ENCODE measurements around the gene SLIT3. TPM values are rescaled to one million over a fixed set of nuclear protein-coding genes. Genes with fewer than 3 reads are reported as not detected.

The SLIT3 gene
- total and polyA plus RNA-seq, 10 of the 15 experiments (the other 5 are each of a cell fraction or from before 2014, with no cell fraction given), result 0.05 TPM; not detected in 9

- DNase-seq (ENCODE audit: low read depth, low spot score), result no peak
- Histone ChIP-seq H3K9me3 (replicated peaks; ENCODE audit: control insufficient read depth, insufficient read depth, low read length) (no peaks in the 10 kb centered on the region), H2AFZ (ENCODE audit: control insufficient read depth, low read depth, low read length) (no peak overlapping the region), H3K4me1 (ENCODE audit: control insufficient read depth, insufficient read depth, low read length) (no peaks in the 10 kb centered on the region), H3K36me3 (ENCODE audit: control insufficient read depth in 2 of 2, insufficient read depth in 2 of 2, low read length in 1 of 2) (no peaks in the 10 kb centered on the region), H3K79me2 (ENCODE audit: control insufficient read depth, insufficient read depth, low read length) (no peaks in the 10 kb centered on the region), H3K4me2 (ENCODE audit: control insufficient read depth, insufficient read depth) (no peak overlapping the region), H3K4me3 (no peak overlapping the region), H3K9ac (ENCODE audit: control insufficient read depth, insufficient read depth, low read length) (no peak overlapping the region), H3K27me3 (replicated peaks in 1 of 2; ENCODE audit: control insufficient read depth in 2 of 2, insufficient read depth in 2 of 2, low read length in 1 of 2) (no peaks in the 10 kb centered on the region; a peak in 1 of 4 replicates), H4K20me1 (ENCODE audit: control insufficient read depth, insufficient read depth) (no peaks in the 10 kb centered on the region), H3K27ac (ENCODE audit: control insufficient read depth, insufficient read depth) (no peak overlapping the region)
- in situ Hi-C loops (cut with MboI), result no loop called here
- TF ChIP-seq IKZF1 (conservative IDR thresholded peaks at IDR 0.05), result no peak
- no peak for TF ChIP-seq RAD51 (IDR thresholded peaks at IDR 0.05)
- no peak for TF ChIP-seq BCL11A (IDR thresholded peaks at IDR 0.05; ENCODE audit: low read depth, low read length)
- SMC1A ChIA-PET (ENCODE audit: uncharacterized antibody, unreplicated experiment), result no interaction called here
- no TSS peak for BruUV-seq (replicated peaks)
- POLR2A ChIA-PET, result no interaction called here
- RAD21 ChIA-PET (ENCODE audit: unreplicated experiment), result no interaction called here
- 15% methylated on average over 4 of the region's 4 CpGs for WGBS (ENCODE audit: insufficient coverage, insufficient replicate concordance, low lambda C conversion rate, missing lambda C conversion rate)
- FAIRE-seq, result no peak
- ATAC-seq, result no peak
- intact Hi-C loops (cut with micrococcal nuclease; ENCODE audit: unreplicated experiment), result no loop called here
- CTCF ChIA-PET, result no interaction called here
Observed at GRCh38 chr5:168829922-168830417, 471.0 kb downstream of the SLIT3 start.

DNA sequence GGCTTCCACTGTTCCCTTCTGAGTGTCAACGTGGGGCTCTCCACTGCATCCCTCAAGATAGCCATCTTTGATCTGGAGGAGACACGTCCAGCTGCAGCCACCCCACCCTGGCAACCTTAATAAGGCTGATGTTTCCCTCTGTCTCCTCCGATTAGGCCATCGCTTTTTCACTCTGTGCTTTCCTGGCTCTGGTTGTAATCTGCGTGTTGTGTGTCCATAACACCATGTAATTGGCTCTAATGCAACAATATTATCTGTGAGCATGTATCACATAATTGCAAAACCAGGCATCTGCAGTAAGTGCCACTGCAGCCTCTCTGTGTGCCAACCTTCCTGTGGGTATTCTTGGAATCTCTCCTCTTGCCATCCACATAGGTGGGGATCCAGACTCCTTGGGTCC, 471.9 kb downstream of the SLIT3 start:
- 20% methylated on average over 5 of the region's 5 CpGs for WGBS (ENCODE audit: insufficient coverage, insufficient replicate concordance, low lambda C conversion rate, missing lambda C conversion rate)
- H3K4me2 ChIP-seq (ENCODE audit: control insufficient read depth, insufficient read depth), result no peak overlapping the region
- ATAC-seq (no peak), DNase-seq (ENCODE audit: low read depth, low spot score) (no peak), FAIRE-seq (no peak)
- H3K4me3 ChIP-seq, result no peak overlapping the region
- ChIA-PET POLR2A (no interaction called here), CTCF (no interaction called here), RAD21 (ENCODE audit: unreplicated experiment) (no interaction called here), SMC1A (ENCODE audit: uncharacterized antibody, unreplicated experiment) (no interaction called here)
- no peaks in the 10 kb centered on the region for H3K4me1 ChIP-seq (ENCODE audit: control insufficient read depth, insufficient read depth, low read length)
- H3K27ac ChIP-seq (ENCODE audit: control insufficient read depth, insufficient read depth), result no peak overlapping the region
- no peaks in the 10 kb centered on the region for H4K20me1 ChIP-seq (ENCODE audit: control insufficient read depth, insufficient read depth)
- H3K79me2 ChIP-seq (ENCODE audit: control insufficient read depth, insufficient read depth, low read length), result no peaks in the 10 kb centered on the region
- in situ Hi-C loops (cut with MboI), result no loop called here
- H3K9me3 ChIP-seq (replicated peaks; ENCODE audit: control insufficient read depth, insufficient read depth, low read length), result no peaks in the 10 kb centered on the region
- H3K36me3 ChIP-seq (ENCODE audit: control insufficient read depth in 2 of 2, insufficient read depth in 2 of 2, low read length in 1 of 2), result no peaks in the 10 kb centered on the region
- intact Hi-C loops (cut with micrococcal nuclease; ENCODE audit: unreplicated experiment), result no loop called here
- no peak overlapping the region for H2AFZ ChIP-seq (ENCODE audit: control insufficient read depth, low read depth, low read length)
- no peak overlapping the region for H3K9ac ChIP-seq (ENCODE audit: control insufficient read depth, insufficient read depth, low read length)
- no peaks in the 10 kb centered on the region; a peak in 1 of 4 replicates for H3K27me3 ChIP-seq (replicated peaks in 1 of 2; ENCODE audit: control insufficient read depth in 2 of 2, insufficient read depth in 2 of 2, low read length in 1 of 2)
- BruUV-seq (replicated peaks), result no TSS peak
- TF ChIP-seq ZNF217 (IDR thresholded peaks at IDR 0.05) (no peak), NR2C1 (IDR thresholded peaks at IDR 0.05) (no peak), GABPA (IDR thresholded peaks at IDR 0.05; ENCODE audit: low read depth) (no peak), NFYA (IDR thresholded peaks at IDR 0.05; ENCODE audit: borderline replicate concordance, low read depth, low read length) (no peak), TBL1XR1 (IDR thresholded peaks at IDR 0.05; ENCODE audit: low read depth, low read length) (no peak)
- TF ChIP-seq, protein P1, sequence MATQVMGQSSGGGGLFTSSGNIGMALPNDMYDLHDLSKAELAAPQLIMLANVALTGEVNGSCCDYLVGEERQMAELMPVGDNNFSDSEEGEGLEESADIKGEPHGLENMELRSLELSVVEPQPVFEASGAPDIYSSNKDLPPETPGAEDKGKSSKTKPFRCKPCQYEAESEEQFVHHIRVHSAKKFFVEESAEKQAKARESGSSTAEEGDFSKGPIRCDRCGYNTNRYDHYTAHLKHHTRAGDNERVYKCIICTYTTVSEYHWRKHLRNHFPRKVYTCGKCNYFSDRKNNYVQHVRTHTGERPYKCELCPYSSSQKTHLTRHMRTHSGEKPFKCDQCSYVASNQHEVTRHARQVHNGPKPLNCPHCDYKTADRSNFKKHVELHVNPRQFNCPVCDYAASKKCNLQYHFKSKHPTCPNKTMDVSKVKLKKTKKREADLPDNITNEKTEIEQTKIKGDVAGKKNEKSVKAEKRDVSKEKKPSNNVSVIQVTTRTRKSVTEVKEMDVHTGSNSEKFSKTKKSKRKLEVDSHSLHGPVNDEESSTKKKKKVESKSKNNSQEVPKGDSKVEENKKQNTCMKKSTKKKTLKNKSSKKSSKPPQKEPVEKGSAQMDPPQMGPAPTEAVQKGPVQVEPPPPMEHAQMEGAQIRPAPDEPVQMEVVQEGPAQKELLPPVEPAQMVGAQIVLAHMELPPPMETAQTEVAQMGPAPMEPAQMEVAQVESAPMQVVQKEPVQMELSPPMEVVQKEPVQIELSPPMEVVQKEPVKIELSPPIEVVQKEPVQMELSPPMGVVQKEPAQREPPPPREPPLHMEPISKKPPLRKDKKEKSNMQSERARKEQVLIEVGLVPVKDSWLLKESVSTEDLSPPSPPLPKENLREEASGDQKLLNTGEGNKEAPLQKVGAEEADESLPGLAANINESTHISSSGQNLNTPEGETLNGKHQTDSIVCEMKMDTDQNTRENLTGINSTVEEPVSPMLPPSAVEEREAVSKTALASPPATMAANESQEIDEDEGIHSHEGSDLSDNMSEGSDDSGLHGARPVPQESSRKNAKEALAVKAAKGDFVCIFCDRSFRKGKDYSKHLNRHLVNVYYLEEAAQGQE (IDR thresholded peaks at IDR 0.05; ENCODE audit: low read depth, low read length), result no peak
- TF ChIP-seq, protein P2, sequence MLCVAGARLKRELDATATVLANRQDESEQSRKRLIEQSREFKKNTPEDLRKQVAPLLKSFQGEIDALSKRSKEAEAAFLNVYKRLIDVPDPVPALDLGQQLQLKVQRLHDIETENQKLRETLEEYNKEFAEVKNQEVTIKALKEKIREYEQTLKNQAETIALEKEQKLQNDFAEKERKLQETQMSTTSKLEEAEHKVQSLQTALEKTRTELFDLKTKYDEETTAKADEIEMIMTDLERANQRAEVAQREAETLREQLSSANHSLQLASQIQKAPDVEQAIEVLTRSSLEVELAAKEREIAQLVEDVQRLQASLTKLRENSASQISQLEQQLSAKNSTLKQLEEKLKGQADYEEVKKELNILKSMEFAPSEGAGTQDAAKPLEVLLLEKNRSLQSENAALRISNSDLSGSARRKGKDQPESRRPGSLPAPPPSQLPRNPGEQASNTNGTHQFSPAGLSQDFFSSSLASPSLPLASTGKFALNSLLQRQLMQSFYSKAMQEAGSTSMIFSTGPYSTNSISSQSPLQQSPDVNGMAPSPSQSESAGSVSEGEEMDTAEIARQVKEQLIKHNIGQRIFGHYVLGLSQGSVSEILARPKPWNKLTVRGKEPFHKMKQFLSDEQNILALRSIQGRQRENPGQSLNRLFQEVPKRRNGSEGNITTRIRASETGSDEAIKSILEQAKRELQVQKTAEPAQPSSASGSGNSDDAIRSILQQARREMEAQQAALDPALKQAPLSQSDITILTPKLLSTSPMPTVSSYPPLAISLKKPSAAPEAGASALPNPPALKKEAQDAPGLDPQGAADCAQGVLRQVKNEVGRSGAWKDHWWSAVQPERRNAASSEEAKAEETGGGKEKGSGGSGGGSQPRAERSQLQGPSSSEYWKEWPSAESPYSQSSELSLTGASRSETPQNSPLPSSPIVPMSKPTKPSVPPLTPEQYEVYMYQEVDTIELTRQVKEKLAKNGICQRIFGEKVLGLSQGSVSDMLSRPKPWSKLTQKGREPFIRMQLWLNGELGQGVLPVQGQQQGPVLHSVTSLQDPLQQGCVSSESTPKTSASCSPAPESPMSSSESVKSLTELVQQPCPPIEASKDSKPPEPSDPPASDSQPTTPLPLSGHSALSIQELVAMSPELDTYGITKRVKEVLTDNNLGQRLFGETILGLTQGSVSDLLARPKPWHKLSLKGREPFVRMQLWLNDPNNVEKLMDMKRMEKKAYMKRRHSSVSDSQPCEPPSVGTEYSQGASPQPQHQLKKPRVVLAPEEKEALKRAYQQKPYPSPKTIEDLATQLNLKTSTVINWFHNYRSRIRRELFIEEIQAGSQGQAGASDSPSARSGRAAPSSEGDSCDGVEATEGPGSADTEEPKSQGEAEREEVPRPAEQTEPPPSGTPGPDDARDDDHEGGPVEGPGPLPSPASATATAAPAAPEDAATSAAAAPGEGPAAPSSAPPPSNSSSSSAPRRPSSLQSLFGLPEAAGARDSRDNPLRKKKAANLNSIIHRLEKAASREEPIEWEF (IDR thresholded peaks at IDR 0.05; ENCODE audit: insufficient replicate concordance, low read depth, low read length), result no peak
